Mesendoderm (in vitro differentiated cells): ENCODE measurements around the gene CAMTA1.

ENCODE experiments used
- DNase-seq: peaks from one replicate; pipeline ENCODE4 v3.0.0; 2013
- H2AK5ac ChIP-seq: 2 replicates; pipeline ENCODE4 v1.6.1; 2013; ENCODE audit warnings: low read length, inconsistent platforms
- H2BK120ac ChIP-seq: 2 replicates; pipeline ENCODE4 v1.6.1; 2013; ENCODE audit warnings: low read depth, mild to moderate bottlenecking, low read length, moderate library complexity, mixed read lengths
- H2BK15ac ChIP-seq: replicated peaks from 2 replicates; pipeline ENCODE4 v1.6.1; 2013; ENCODE audit warnings: low read depth, mild to moderate bottlenecking, moderate library complexity
- H2BK5ac ChIP-seq: 2 replicates; pipeline ENCODE4 v1.6.1; 2013; ENCODE audit warnings: low read length, inconsistent platforms
- H3K18ac ChIP-seq: 2 replicates; pipeline ENCODE4 v1.6.1; 2013; ENCODE audit warnings: mild to moderate bottlenecking, low read length, mixed read lengths
- H3K23ac ChIP-seq: one replicate; pipeline ENCODE4 v1.6.1; 2013; ENCODE audit warnings: low read length
- H3K27ac ChIP-seq: 2 replicates; pipeline ENCODE4 v1.5.1; 2013; ENCODE audit warnings: low read depth, mild to moderate bottlenecking, inconsistent platforms, low read length, moderate library complexity
- H3K27me3 ChIP-seq: 2 replicates; pipeline ENCODE4 v1.6.1; 2013; ENCODE audit warnings: low read length, control low read depth, mild to moderate bottlenecking, inconsistent platforms; ENCODE audit not compliant: insufficient read depth, poor library complexity
- H3K36me3 ChIP-seq: 2 replicates; pipeline ENCODE4 v1.6.1; 2013; ENCODE audit warnings: low read length, inconsistent platforms; ENCODE audit not compliant: control insufficient read depth, insufficient read depth
- H3K4ac ChIP-seq: one replicate; pipeline ENCODE4 v1.6.1; 2013; ENCODE audit warnings: low read depth, mild to moderate bottlenecking, low read length, moderate library complexity
- H3K4me1 ChIP-seq: 2 replicates; pipeline ENCODE4 v1.6.1; 2013; ENCODE audit warnings: low read depth, low read length, inconsistent platforms; ENCODE audit not compliant: control insufficient read depth
- H3K4me2 ChIP-seq: 2 replicates; pipeline ENCODE4 v1.6.1; 2013; ENCODE audit warnings: low read length
- H3K4me3 ChIP-seq: 2 replicates; pipeline ENCODE4 v1.5.1; 2013; ENCODE audit warnings: mild to moderate bottlenecking, low read length
- H3K56ac ChIP-seq: one replicate; pipeline ENCODE4 v1.6.1; 2013; ENCODE audit warnings: low read length
- H3K79me1 ChIP-seq: 2 replicates; pipeline ENCODE4 v1.6.1; 2013; ENCODE audit warnings: low read length, inconsistent platforms
- H3K79me2 ChIP-seq: 2 replicates; pipeline ENCODE4 v1.6.1; 2013; ENCODE audit warnings: mild to moderate bottlenecking, low read length; ENCODE audit not compliant: control insufficient read depth, insufficient read depth
- H3K9ac ChIP-seq: 2 replicates; pipeline ENCODE4 v1.6.1; 2013; ENCODE audit warnings: low read length, inconsistent platforms
- H4K5ac ChIP-seq: one replicate; pipeline ENCODE4 v1.6.1; 2013; ENCODE audit warnings: low read length
- H4K8ac ChIP-seq: one replicate; pipeline ENCODE4 v1.6.1; 2013; ENCODE audit warnings: low read depth, mild to moderate bottlenecking, control low read depth, low read length, moderate library complexity
- WGBS: extraction: QIAGEN DNeasy Blood & Tissue Kit; methylation state at CpG from one replicate; pipeline ENCODE4 v1.1.7; 2013; ENCODE audit warnings: low lambda C conversion rate, missing lambda C conversion rate; ENCODE audit not compliant: insufficient coverage; ENCODE audit errors: extremely low coverage; 5-methylcytosine and 5-hydroxymethylcytosine counted together

CAMTA1 gene

GRCh38 chr1:6761196-6761737, 24.0 kb upstream of the CAMTA1 start:
- no peak overlapping the region for H2BK120ac ChIP-seq
- H3K4ac ChIP-seq = no peak overlapping the region
- no peak overlapping the region for H2AK5ac ChIP-seq
- H4K5ac ChIP-seq = no peak overlapping the region
- no peaks in the 10 kb centered on the region for H3K27me3 ChIP-seq
- WGBS = no CpG with 5 or more reads among the region's 9 CpGs
- H2BK5ac ChIP-seq = no peak overlapping the region
- no peaks in the 10 kb centered on the region for H3K79me2 ChIP-seq
- no peak overlapping the region for H3K4me3 ChIP-seq
- no peaks in the 10 kb centered on the region for H3K36me3 ChIP-seq
- H3K56ac ChIP-seq = no peak overlapping the region
- no peak overlapping the region for H3K23ac ChIP-seq
- no peak overlapping the region for H4K8ac ChIP-seq
- no peaks in the 10 kb centered on the region for H3K4me1 ChIP-seq
- no peak for DNase-seq
- no peak overlapping the region for H3K27ac ChIP-seq
- H3K79me1 ChIP-seq = no peaks in the 10 kb centered on the region
- no peak overlapping the region for H3K9ac ChIP-seq
- H2BK15ac ChIP-seq = no peak overlapping the region
- H3K4me2 ChIP-seq = no peak overlapping the region
- no peak overlapping the region for H3K18ac ChIP-seq

GRCh38 chr1:6762060-6762459, 23.2 kb upstream of the CAMTA1 start:
- Histone ChIP-seq H3K79me1 (no peaks in the 10 kb centered on the region), H2BK120ac (no peak overlapping the region), H2AK5ac (no peak overlapping the region), H2BK5ac (no peak overlapping the region), H3K56ac (no peak overlapping the region), H4K5ac (no peak overlapping the region), H3K4me3 (no peak overlapping the region), H3K23ac (no peak overlapping the region), H3K36me3 (no peaks in the 10 kb centered on the region), H3K4me2 (no peak overlapping the region), H3K27me3 (no peaks in the 10 kb centered on the region), H3K79me2 (no peaks in the 10 kb centered on the region), H4K8ac (no peak overlapping the region), H3K18ac (no peak overlapping the region), H3K27ac (no peak overlapping the region), H2BK15ac (no peak overlapping the region), H3K9ac (no peak overlapping the region), H3K4me1 (no peaks in the 10 kb centered on the region), H3K4ac (no peak overlapping the region)
- no CpG with 5 or more reads among the region's 6 CpGs for WGBS
- no peak for DNase-seq

GRCh38 chr1:6770751-6771440, 14.4 kb upstream of the CAMTA1 start:
- Histone ChIP-seq H3K23ac (no peak overlapping the region), H2BK5ac (no peak overlapping the region), H4K5ac (no peak overlapping the region), H3K36me3 (no peaks in the 10 kb centered on the region), H2BK120ac (no peak overlapping the region), H3K27me3 (no peaks in the 10 kb centered on the region), H3K4me3 (no peak overlapping the region), H3K79me2 (no peaks in the 10 kb centered on the region), H2AK5ac (no peak overlapping the region), H3K56ac (no peak overlapping the region), H3K4me1 (no peaks in the 10 kb centered on the region), H3K4me2 (no peak overlapping the region), H4K8ac (no peak overlapping the region), H3K79me1 (no peaks in the 10 kb centered on the region), H3K27ac (no peak overlapping the region), H3K4ac (no peak overlapping the region), H2BK15ac (no peak overlapping the region), H3K18ac (no peak overlapping the region), H3K9ac (no peak overlapping the region)
- peak; percentile 42 for DNase-seq
- no CpG with 5 or more reads among the region's 13 CpGs for WGBS

- H3K4me1 ChIP-seq = no peaks in the 10 kb centered on the region
- H3K4ac ChIP-seq = no peak overlapping the region
- no peak overlapping the region for H3K27ac ChIP-seq
- DNase-seq = no peak
- no peaks in the 10 kb centered on the region for H3K36me3 ChIP-seq
- no peak overlapping the region for H2BK120ac ChIP-seq
- no peak overlapping the region for H3K4me2 ChIP-seq
- H4K5ac ChIP-seq = no peak overlapping the region
- no CpG with 5 or more reads among the region's 7 CpGs for WGBS
- no peak overlapping the region for H3K23ac ChIP-seq
- no peak overlapping the region for H4K8ac ChIP-seq
- no peak overlapping the region for H2BK15ac ChIP-seq
- no peak overlapping the region for H2BK5ac ChIP-seq
- H3K9ac ChIP-seq = no peak overlapping the region
- H3K4me3 ChIP-seq = no peak overlapping the region
- H3K79me1 ChIP-seq = no peaks in the 10 kb centered on the region
- H3K18ac ChIP-seq = no peak overlapping the region
- H3K79me2 ChIP-seq = no peaks in the 10 kb centered on the region
- no peak overlapping the region for H3K56ac ChIP-seq
- H2AK5ac ChIP-seq = no peak overlapping the region
- H3K27me3 ChIP-seq = no peaks in the 10 kb centered on the region
Measured at GRCh38 chr1:6771441-6771769, 13.8 kb upstream of the CAMTA1 start.

GRCh38 chr1:6774381-6774780, 10.9 kb upstream of the CAMTA1 start:
- H3K4me3 ChIP-seq = no peak overlapping the region
- DNase-seq = no peak
- H3K56ac ChIP-seq = no peak overlapping the region
- no peaks in the 10 kb centered on the region for H3K4me1 ChIP-seq
- no peak overlapping the region for H2BK15ac ChIP-seq
- no peaks in the 10 kb centered on the region for H3K79me2 ChIP-seq
- H2AK5ac ChIP-seq = no peak overlapping the region
- no peak overlapping the region for H4K5ac ChIP-seq
- no peak overlapping the region for H4K8ac ChIP-seq
- H3K9ac ChIP-seq = no peak overlapping the region
- no peaks in the 10 kb centered on the region for H3K79me1 ChIP-seq
- no peaks in the 10 kb centered on the region for H3K27me3 ChIP-seq
- H3K27ac ChIP-seq = no peak overlapping the region
- H3K4me2 ChIP-seq = no peak overlapping the region
- H3K23ac ChIP-seq = no peak overlapping the region
- H3K4ac ChIP-seq = no peak overlapping the region
- no peak overlapping the region for H3K18ac ChIP-seq
- no CpG with 5 or more reads among the region's 1 CpG for WGBS
- H2BK5ac ChIP-seq = no peak overlapping the region
- H3K36me3 ChIP-seq = no peaks in the 10 kb centered on the region
- H2BK120ac ChIP-seq = no peak overlapping the region
